ENCODE data around the gene ZNF76. TPM values are rescaled to one million over a fixed set of nuclear protein-coding genes. Genes with fewer than 3 reads are reported as not detected.

Gene ZNF76
- total RNA-seq, 1 experiment from 2014 or later, result 24.4 TPM

DNA sequence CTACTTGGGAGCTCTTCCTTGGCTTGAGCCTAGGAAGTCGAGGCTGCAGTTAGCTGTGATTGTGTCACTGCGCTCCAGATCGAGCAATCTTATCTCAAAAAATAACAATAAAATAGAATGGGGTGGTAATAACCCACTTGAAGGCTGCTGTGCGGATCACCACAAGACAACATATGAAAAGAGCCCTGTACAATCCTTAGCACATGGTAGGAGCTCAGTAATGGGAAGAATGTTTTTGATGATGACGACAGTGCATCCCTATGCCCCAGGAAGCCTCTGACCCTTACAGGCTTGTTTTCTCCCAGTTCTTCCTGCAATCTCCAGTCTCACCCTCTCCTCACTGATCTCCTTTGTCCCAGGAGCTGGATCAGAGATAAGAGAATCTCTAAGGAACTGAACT lies 30.2 kb upstream of the ZNF76 start:
- no peak overlapping the region for H3K9ac ChIP-seq (ENCODE audit: low read length)
- DNase-seq, result no peak
- H3K79me2 ChIP-seq (ENCODE audit: low read length), result no peaks in the 10 kb centered on the region
- no peaks in the 10 kb centered on the region for H3K4me1 ChIP-seq (ENCODE audit: low read length)
- no peaks in the 10 kb centered on the region for H3K36me3 ChIP-seq (ENCODE audit: insufficient read depth, low read length)
- H3K27me3 ChIP-seq (ENCODE audit: low read length), result no peaks in the 10 kb centered on the region
- H3K4me3 ChIP-seq (ENCODE audit: low read length), result no peak overlapping the region
- peaks cover 10% of the 10 kb centered on the region for H4K20me1 ChIP-seq (ENCODE audit: insufficient read depth, low read depth, low read length)
- H3K9me2 ChIP-seq (replicated peaks; ENCODE audit: insufficient read depth, low read length), result no peaks in the 10 kb centered on the region
- H3K27ac ChIP-seq (ENCODE audit: low read length), result no peak overlapping the region
- H2AFZ ChIP-seq (ENCODE audit: low read length), result no peak overlapping the region
- no peak overlapping the region for H3K4me2 ChIP-seq (ENCODE audit: low read depth, low read length, poor library complexity, severe bottlenecking)
- no peaks in the 10 kb centered on the region for H3K9me3 ChIP-seq (ENCODE audit: low read length)

DNA sequence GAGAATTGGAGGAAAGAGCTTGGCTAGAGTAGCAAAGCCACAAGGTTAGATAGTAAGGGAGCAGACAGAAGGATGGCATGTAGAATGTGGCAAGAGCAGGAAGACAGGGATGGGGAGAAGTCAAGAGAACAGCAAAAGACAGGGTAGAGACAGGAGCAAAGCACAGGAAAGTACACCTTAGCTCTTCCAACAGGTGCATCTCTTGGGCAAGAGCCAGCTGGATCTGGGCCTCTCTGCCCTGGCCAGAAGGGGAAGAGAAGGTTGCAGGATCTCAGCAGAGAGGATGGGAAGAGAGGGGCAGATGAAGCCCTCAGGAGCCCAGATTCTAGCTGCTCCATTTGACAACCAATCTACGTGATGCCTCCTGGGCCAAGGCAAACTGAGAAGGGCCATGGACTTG lies 29.0 kb upstream of the ZNF76 start:
- no peaks in the 10 kb centered on the region for H3K9me2 ChIP-seq (replicated peaks; ENCODE audit: insufficient read depth, low read length)
- peaks cover 10% of the 10 kb centered on the region for H4K20me1 ChIP-seq (ENCODE audit: insufficient read depth, low read depth, low read length)
- no peak for DNase-seq
- H2AFZ ChIP-seq (ENCODE audit: low read length), result no peak overlapping the region
- no peaks in the 10 kb centered on the region for H3K9me3 ChIP-seq (ENCODE audit: low read length)
- H3K36me3 ChIP-seq (ENCODE audit: insufficient read depth, low read length), result no peaks in the 10 kb centered on the region
- H3K9ac ChIP-seq (ENCODE audit: low read length), result no peak overlapping the region
- no peak overlapping the region for H3K4me3 ChIP-seq (ENCODE audit: low read length)
- no peak overlapping the region for H3K27ac ChIP-seq (ENCODE audit: low read length)
- H3K4me1 ChIP-seq (ENCODE audit: low read length), result no peaks in the 10 kb centered on the region
- H3K4me2 ChIP-seq (ENCODE audit: low read depth, low read length, poor library complexity, severe bottlenecking), result no peak overlapping the region
- no peaks in the 10 kb centered on the region for H3K27me3 ChIP-seq (ENCODE audit: low read length)
- no peaks in the 10 kb centered on the region for H3K79me2 ChIP-seq (ENCODE audit: low read length)

DNA sequence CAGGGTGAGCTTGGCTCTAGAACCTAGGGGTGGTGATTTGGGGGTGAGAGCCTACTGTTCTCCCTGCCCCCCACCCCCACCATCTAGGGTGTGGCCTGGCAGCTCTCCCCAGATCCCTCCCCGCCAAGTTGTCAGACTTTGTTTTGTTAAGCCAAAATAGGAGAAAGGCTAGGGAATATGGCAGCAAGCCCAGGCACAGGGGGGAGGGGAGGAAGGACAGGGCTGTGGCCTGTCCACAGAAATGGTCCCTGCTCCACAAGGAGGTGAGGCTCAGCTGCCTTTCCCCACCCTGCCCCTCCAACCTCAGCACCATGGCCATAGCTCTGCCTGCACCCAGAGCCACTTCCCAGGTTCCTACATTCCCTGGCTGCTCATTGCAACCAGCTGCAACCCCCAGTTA lies 28.6 kb upstream of the ZNF76 start:
- Histone ChIP-seq H3K36me3 (ENCODE audit: insufficient read depth, low read length) (no peaks in the 10 kb centered on the region), H3K9ac (ENCODE audit: low read length) (no peak overlapping the region), H3K4me2 (ENCODE audit: low read depth, low read length, poor library complexity, severe bottlenecking) (no peak overlapping the region), H4K20me1 (ENCODE audit: insufficient read depth, low read depth, low read length) (peaks cover 10% of the 10 kb centered on the region), H3K4me3 (ENCODE audit: low read length) (no peak overlapping the region), H3K27ac (ENCODE audit: low read length) (no peak overlapping the region), H3K79me2 (ENCODE audit: low read length) (no peaks in the 10 kb centered on the region), H3K9me2 (replicated peaks; ENCODE audit: insufficient read depth, low read length) (no peaks in the 10 kb centered on the region), H3K9me3 (ENCODE audit: low read length) (no peaks in the 10 kb centered on the region), H3K4me1 (ENCODE audit: low read length) (no peaks in the 10 kb centered on the region), H2AFZ (ENCODE audit: low read length) (no peak overlapping the region), H3K27me3 (ENCODE audit: low read length) (no peaks in the 10 kb centered on the region)
- DNase-seq, result no peak

DNA sequence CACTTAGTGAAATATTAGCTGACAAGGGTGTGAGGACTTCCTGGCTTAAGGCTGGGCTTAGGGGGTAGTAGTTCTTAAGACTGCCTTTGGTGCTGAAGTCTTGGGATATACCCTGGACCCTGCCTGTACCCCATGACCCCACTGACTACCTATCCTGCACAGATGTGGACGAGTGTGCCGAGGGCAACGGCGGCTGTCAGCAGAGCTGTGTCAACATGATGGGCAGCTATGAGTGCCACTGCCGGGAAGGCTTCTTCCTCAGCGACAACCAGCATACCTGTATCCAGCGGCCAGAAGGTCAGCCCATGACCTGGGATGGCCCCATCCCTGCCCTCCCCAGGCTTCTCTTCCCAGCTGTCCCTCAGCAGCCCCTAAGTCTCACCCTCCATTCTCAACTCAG lies 28.0 kb upstream of the ZNF76 start:
- H3K4me2 ChIP-seq (ENCODE audit: low read depth, low read length, poor library complexity, severe bottlenecking), result no peak overlapping the region
- H3K9ac ChIP-seq (ENCODE audit: low read length), result no peak overlapping the region
- H3K27ac ChIP-seq (ENCODE audit: low read length), result no peak overlapping the region
- no peaks in the 10 kb centered on the region for H3K36me3 ChIP-seq (ENCODE audit: insufficient read depth, low read length)
- H3K9me3 ChIP-seq (ENCODE audit: low read length), result no peaks in the 10 kb centered on the region
- DNase-seq, result no peak
- no peaks in the 10 kb centered on the region for H3K9me2 ChIP-seq (replicated peaks; ENCODE audit: insufficient read depth, low read length)
- no peaks in the 10 kb centered on the region for H3K27me3 ChIP-seq (ENCODE audit: low read length)
- H3K4me1 ChIP-seq (ENCODE audit: low read length), result no peaks in the 10 kb centered on the region
- peaks cover 10% of the 10 kb centered on the region for H4K20me1 ChIP-seq (ENCODE audit: insufficient read depth, low read depth, low read length)
- H3K4me3 ChIP-seq (ENCODE audit: low read length), result no peak overlapping the region
- no peaks in the 10 kb centered on the region for H3K79me2 ChIP-seq (ENCODE audit: low read length)
- H2AFZ ChIP-seq (ENCODE audit: low read length), result no peak overlapping the region

- no peak overlapping the region for H3K4me2 ChIP-seq (ENCODE audit: low read depth, low read length, poor library complexity, severe bottlenecking)
- DNase-seq, result no peak
- no peaks in the 10 kb centered on the region for H3K9me2 ChIP-seq (replicated peaks; ENCODE audit: insufficient read depth, low read length)
- no peaks in the 10 kb centered on the region for H3K79me2 ChIP-seq (ENCODE audit: low read length)
- H2AFZ ChIP-seq (ENCODE audit: low read length), result no peak overlapping the region
- H3K27me3 ChIP-seq (ENCODE audit: low read length), result no peaks in the 10 kb centered on the region
- no peak overlapping the region for H3K27ac ChIP-seq (ENCODE audit: low read length)
- H3K36me3 ChIP-seq (ENCODE audit: insufficient read depth, low read length), result no peaks in the 10 kb centered on the region
- no peaks in the 10 kb centered on the region for H3K4me1 ChIP-seq (ENCODE audit: low read length)
- no peak overlapping the region for H3K9ac ChIP-seq (ENCODE audit: low read length)
- H4K20me1 ChIP-seq (ENCODE audit: insufficient read depth, low read depth, low read length), result peaks cover 5% of the 10 kb centered on the region
- H3K4me3 ChIP-seq (ENCODE audit: low read length), result no peak overlapping the region
- no peaks in the 10 kb centered on the region for H3K9me3 ChIP-seq (ENCODE audit: low read length)
These were observed 24.6 kb upstream of the ZNF76 start for GRCh38 chr6:35234901-35235300.

- peaks cover 5% of the 10 kb centered on the region; the same call in 1 of the 2 replicates for H3K36me3 ChIP-seq (ENCODE audit: insufficient read depth, low read length)
- no peak overlapping the region for H3K4me3 ChIP-seq (ENCODE audit: low read length)
- H3K27me3 ChIP-seq (ENCODE audit: low read length), result no peaks in the 10 kb centered on the region
- no peak overlapping the region for H3K27ac ChIP-seq (ENCODE audit: low read length)
- peaks cover 17% of the 10 kb centered on the region for H4K20me1 ChIP-seq (ENCODE audit: insufficient read depth, low read depth, low read length)
- no peaks in the 10 kb centered on the region for H3K9me2 ChIP-seq (replicated peaks; ENCODE audit: insufficient read depth, low read length)
- no peaks in the 10 kb centered on the region for H3K79me2 ChIP-seq (ENCODE audit: low read length)
- no peaks in the 10 kb centered on the region for H3K9me3 ChIP-seq (ENCODE audit: low read length)
- no peak for DNase-seq
- no peak overlapping the region for H3K4me2 ChIP-seq (ENCODE audit: low read depth, low read length, poor library complexity, severe bottlenecking)
- H3K4me1 ChIP-seq (ENCODE audit: low read length), result no peaks in the 10 kb centered on the region
- no peak overlapping the region for H2AFZ ChIP-seq (ENCODE audit: low read length)
- no peak overlapping the region for H3K9ac ChIP-seq (ENCODE audit: low read length)
These were observed 23.3 kb upstream of the ZNF76 start for GRCh38 chr6:35236223-35236622.

DNA sequence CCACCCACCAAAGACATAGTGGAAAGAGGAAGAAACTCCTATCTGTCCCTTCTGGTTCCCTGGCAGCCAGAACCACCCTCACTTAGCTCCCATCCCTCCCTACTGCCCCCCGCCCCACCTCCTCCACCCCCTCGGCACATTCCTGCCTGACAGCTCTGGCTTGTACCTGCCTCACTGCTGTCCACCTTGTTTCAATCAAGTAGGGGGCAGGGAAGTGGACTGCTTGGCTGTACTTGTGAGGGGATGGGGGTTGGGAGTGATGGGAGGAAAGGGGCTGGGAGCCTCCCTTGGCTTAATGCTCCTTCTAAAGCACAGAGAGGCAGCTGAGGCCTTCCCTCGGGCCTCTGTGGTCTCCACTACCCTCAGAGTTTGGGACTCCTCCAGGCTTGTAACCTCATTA lies 22.1 kb upstream of the ZNF76 start:
- no peak overlapping the region for H3K4me3 ChIP-seq (ENCODE audit: low read length)
- H3K9ac ChIP-seq (ENCODE audit: low read length), result no peak overlapping the region
- H4K20me1 ChIP-seq (ENCODE audit: insufficient read depth, low read depth, low read length), result peaks cover 14% of the 10 kb centered on the region
- H3K27ac ChIP-seq (ENCODE audit: low read length), result no peak overlapping the region
- no peaks in the 10 kb centered on the region for H3K79me2 ChIP-seq (ENCODE audit: low read length)
- H3K9me2 ChIP-seq (replicated peaks; ENCODE audit: insufficient read depth, low read length), result no peaks in the 10 kb centered on the region
- DNase-seq, result no peak
- H3K27me3 ChIP-seq (ENCODE audit: low read length), result no peaks in the 10 kb centered on the region
- H2AFZ ChIP-seq (ENCODE audit: low read length), result no peak overlapping the region
- no peaks in the 10 kb centered on the region for H3K4me1 ChIP-seq (ENCODE audit: low read length)
- peaks cover 5% of the 10 kb centered on the region; the same call in 1 of the 2 replicates for H3K36me3 ChIP-seq (ENCODE audit: insufficient read depth, low read length)
- no peaks in the 10 kb centered on the region for H3K9me3 ChIP-seq (ENCODE audit: low read length)
- no peak overlapping the region for H3K4me2 ChIP-seq (ENCODE audit: low read depth, low read length, poor library complexity, severe bottlenecking)

GRCh38 chr6:35238843-35239289 lies 20.7 kb upstream of the ZNF76 start:
- H3K9ac ChIP-seq (ENCODE audit: low read length), result no peak overlapping the region
- no peaks in the 10 kb centered on the region for H3K9me2 ChIP-seq (replicated peaks; ENCODE audit: insufficient read depth, low read length)
- H3K4me2 ChIP-seq (ENCODE audit: low read depth, low read length, poor library complexity, severe bottlenecking), result no peak overlapping the region
- H3K9me3 ChIP-seq (ENCODE audit: low read length), result no peaks in the 10 kb centered on the region
- H3K4me1 ChIP-seq (ENCODE audit: low read length), result no peaks in the 10 kb centered on the region
- H2AFZ ChIP-seq (ENCODE audit: low read length), result no peak overlapping the region
- DNase-seq, result no peak
- no peaks in the 10 kb centered on the region for H3K79me2 ChIP-seq (ENCODE audit: low read length)
- peaks cover 16% of the 10 kb centered on the region for H4K20me1 ChIP-seq (ENCODE audit: insufficient read depth, low read depth, low read length)
- no peak overlapping the region for H3K27ac ChIP-seq (ENCODE audit: low read length)
- no peak overlapping the region for H3K4me3 ChIP-seq (ENCODE audit: low read length)
- peaks cover 5% of the 10 kb centered on the region; the same call in 1 of the 2 replicates for H3K36me3 ChIP-seq (ENCODE audit: insufficient read depth, low read length)
- H3K27me3 ChIP-seq (ENCODE audit: low read length), result no peaks in the 10 kb centered on the region

- no peak overlapping the region for H2AFZ ChIP-seq (ENCODE audit: low read length)
- H3K4me3 ChIP-seq (ENCODE audit: low read length), result no peak overlapping the region
- H3K27me3 ChIP-seq (ENCODE audit: low read length), result no peaks in the 10 kb centered on the region
- H3K36me3 ChIP-seq (ENCODE audit: insufficient read depth, low read length), result peaks cover 5% of the 10 kb centered on the region; the same call in 1 of the 2 replicates
- peaks cover 19% of the 10 kb centered on the region for H4K20me1 ChIP-seq (ENCODE audit: insufficient read depth, low read depth, low read length)
- DNase-seq, result no peak
- no peak overlapping the region for H3K9ac ChIP-seq (ENCODE audit: low read length)
- H3K27ac ChIP-seq (ENCODE audit: low read length), result no peak overlapping the region
- no peaks in the 10 kb centered on the region for H3K9me3 ChIP-seq (ENCODE audit: low read length)
- H3K9me2 ChIP-seq (replicated peaks; ENCODE audit: insufficient read depth, low read length), result no peaks in the 10 kb centered on the region
- no peaks in the 10 kb centered on the region for H3K79me2 ChIP-seq (ENCODE audit: low read length)
- H3K4me2 ChIP-seq (ENCODE audit: low read depth, low read length, poor library complexity, severe bottlenecking), result no peak overlapping the region
- H3K4me1 ChIP-seq (ENCODE audit: low read length), result no peaks in the 10 kb centered on the region
These were observed 20.0 kb upstream of the ZNF76 start for GRCh38 chr6:35239581-35239980.
